ENCODE results near the gene RAB10. TPM values are rescaled to one million over a fixed set of nuclear protein-coding genes. Genes with fewer than 3 reads are reported as not detected.

The RAB10 gene
- total RNA-seq, 1 experiment from 2014 or later, result 130 TPM

DNA sequence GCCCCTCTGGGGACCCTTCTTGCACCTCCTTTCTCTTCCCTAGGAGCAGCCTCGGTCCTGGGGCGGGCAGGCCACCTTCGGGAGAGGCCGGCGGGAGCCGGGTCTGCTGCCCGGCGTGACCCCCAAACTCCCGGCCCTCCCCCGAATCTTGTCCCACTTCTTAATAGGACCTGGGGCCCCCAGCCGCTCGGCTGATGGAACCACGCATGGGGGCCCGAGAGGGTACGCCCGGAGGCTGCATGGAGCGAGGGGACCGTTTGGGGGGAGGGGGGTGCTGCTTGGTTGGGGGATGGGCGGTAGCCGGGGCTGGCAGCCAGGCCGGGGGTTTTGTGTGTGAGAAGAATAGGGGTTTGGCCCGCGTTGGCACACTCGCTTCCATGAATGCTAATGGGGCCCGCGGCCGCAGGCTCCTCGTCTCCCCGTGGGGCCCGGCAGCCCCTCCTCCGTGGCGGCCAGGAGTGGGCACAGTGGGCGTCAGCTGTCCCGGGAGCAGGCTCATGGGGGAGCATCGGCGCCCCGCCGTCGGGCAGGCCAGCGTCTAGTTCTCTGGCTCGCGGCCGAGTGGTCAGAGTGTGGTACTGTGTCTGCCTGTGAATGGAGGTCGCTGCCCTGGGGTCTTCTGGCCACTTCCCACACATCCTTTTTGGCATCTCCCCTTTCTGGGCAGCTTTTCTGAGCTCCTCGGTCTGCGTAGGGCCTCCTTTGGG is 140.0 kb downstream of the RAB10 start:
- H3K79me2 ChIP-seq (ENCODE audit: insufficient read depth, low read length), result no peaks in the 10 kb centered on the region
- H3K27ac ChIP-seq (ENCODE audit: insufficient read length, low read depth, low read length), result no peak overlapping the region
- Mint-ChIP-seq H3K27me3 (ENCODE audit: low read depth) (peaks cover 28% of the 10 kb centered on the region), H3K4me3 (peak overlapping the region; percentile 67 to 89), H3K27ac (no peak overlapping the region), H3K4me1 (peaks cover 10 to 19% of the 10 kb centered on the region in 2 experiments), H3K36me3 (ENCODE audit: insufficient read depth in 1 of 3, low read depth in 3 of 3) (peaks cover 0 to 12% (median 9%) of the 10 kb centered on the region in 3 experiments; a peak in 6 of 7 replicates), H3K9me3 (peaks cover 0 to 5% of the 10 kb centered on the region in 2 experiments; a peak in 2 of 5 replicates)
- H4K20me1 ChIP-seq (ENCODE audit: control insufficient read depth, insufficient read depth, insufficient read length), result no peaks in the 10 kb centered on the region
- H3K9me3 ChIP-seq (ENCODE audit: control insufficient read depth, low read depth, low read length), result no peaks in the 10 kb centered on the region
- no peak overlapping the region for H2BK20ac ChIP-seq (ENCODE audit: low read depth, low read length, poor library complexity, severe bottlenecking)
- no peaks in the 10 kb centered on the region; the same call in 1 of the 2 replicates for H3K4me1 ChIP-seq (ENCODE audit: insufficient read depth, low read length)
- H2BK5ac ChIP-seq (ENCODE audit: insufficient read length, low read length), result no peak overlapping the region
- peak overlapping the region; percentile 36 for H3K4me2 ChIP-seq (ENCODE audit: insufficient read depth, insufficient read length, low read length)
- no peak overlapping the region for H4K5ac ChIP-seq (ENCODE audit: insufficient read length, low read depth, low read length)
- H4K8ac ChIP-seq (replicated peaks; ENCODE audit: insufficient read length, low read depth, low read length), result no peak overlapping the region
- no peaks in the 10 kb centered on the region for H3K79me1 ChIP-seq (ENCODE audit: insufficient read depth, low read depth, low read length, poor library complexity, severe bottlenecking)
- H2BK120ac ChIP-seq (ENCODE audit: low read depth, low read length, poor library complexity, severe bottlenecking), result no peak overlapping the region
- no peak overlapping the region for H3K4ac ChIP-seq (ENCODE audit: low read depth, low read length)
- H3K23ac ChIP-seq (ENCODE audit: insufficient read length, low read depth, low read length), result no peak overlapping the region
- H4K91ac ChIP-seq (ENCODE audit: insufficient read length, low read depth, low read length), result no peak overlapping the region
- no peak overlapping the region for H2BK12ac ChIP-seq (ENCODE audit: insufficient read length, low read depth, low read length)
- H2AK5ac ChIP-seq (ENCODE audit: insufficient read length, low read length), result no peak overlapping the region
- peaks cover 16% of the 10 kb centered on the region for H3K23me2 ChIP-seq (ENCODE audit: insufficient read length, low read depth, low read length, poor library complexity, severe bottlenecking)
- DNase-seq, result peak; percentile 34
- H3T11ph ChIP-seq (ENCODE audit: low read length), result no peak overlapping the region
- TF ChIP-seq, protein P1, sequence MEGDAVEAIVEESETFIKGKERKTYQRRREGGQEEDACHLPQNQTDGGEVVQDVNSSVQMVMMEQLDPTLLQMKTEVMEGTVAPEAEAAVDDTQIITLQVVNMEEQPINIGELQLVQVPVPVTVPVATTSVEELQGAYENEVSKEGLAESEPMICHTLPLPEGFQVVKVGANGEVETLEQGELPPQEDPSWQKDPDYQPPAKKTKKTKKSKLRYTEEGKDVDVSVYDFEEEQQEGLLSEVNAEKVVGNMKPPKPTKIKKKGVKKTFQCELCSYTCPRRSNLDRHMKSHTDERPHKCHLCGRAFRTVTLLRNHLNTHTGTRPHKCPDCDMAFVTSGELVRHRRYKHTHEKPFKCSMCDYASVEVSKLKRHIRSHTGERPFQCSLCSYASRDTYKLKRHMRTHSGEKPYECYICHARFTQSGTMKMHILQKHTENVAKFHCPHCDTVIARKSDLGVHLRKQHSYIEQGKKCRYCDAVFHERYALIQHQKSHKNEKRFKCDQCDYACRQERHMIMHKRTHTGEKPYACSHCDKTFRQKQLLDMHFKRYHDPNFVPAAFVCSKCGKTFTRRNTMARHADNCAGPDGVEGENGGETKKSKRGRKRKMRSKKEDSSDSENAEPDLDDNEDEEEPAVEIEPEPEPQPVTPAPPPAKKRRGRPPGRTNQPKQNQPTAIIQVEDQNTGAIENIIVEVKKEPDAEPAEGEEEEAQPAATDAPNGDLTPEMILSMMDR (conservative IDR thresholded peaks at IDR 0.05), result no peak
- H3K9ac ChIP-seq (ENCODE audit: extremely low read depth, insufficient read length, low read length), result no peak overlapping the region
- H2AFZ ChIP-seq (ENCODE audit: low read length), result no peak overlapping the region
- H3K27me3 ChIP-seq (ENCODE audit: insufficient read depth, low read length), result no peaks in the 10 kb centered on the region
- no peak overlapping the region for H3K18ac ChIP-seq (ENCODE audit: insufficient read length, low read depth, low read length)
- no peak overlapping the region for H3K56ac ChIP-seq (ENCODE audit: insufficient read length, low read depth, low read length)
- no peak overlapping the region for H3K14ac ChIP-seq (ENCODE audit: insufficient read depth, low read length)
- no CpG with 5 or more reads among the region's 46 CpGs for WGBS (ENCODE audit: extremely low coverage, insufficient read length, low lambda C conversion rate)
- no peak overlapping the region for H2BK15ac ChIP-seq (ENCODE audit: low read depth, low read length)

Data from H9 (cell line).